Mononuclear cell (primary cell): ENCODE results near the gene SLX4. TPM values are rescaled to one million over a fixed set of nuclear protein-coding genes. Genes with fewer than 3 reads are reported as not detected.

Source experiments
- H3K27me3 ChIP-seq: 2 replicates; pipeline ENCODE4 v1.6.0; 2011; ENCODE audit warnings: low read length, control low read depth; ENCODE audit not compliant: insufficient read depth
- H3K4me1 ChIP-seq: 2 replicates; pipeline ENCODE4 v1.5.1; 2011; ENCODE audit warnings: mild to moderate bottlenecking, low read length, control low read depth; ENCODE audit not compliant: insufficient read depth
- H3K4me3 ChIP-seq: 2 replicates; pipeline ENCODE4 v1.5.1; 2011; ENCODE audit warnings: mild to moderate bottlenecking, low read length, moderate library complexity
- H3K9me3 ChIP-seq: 2 replicates; pipeline ENCODE4 v1.5.1; 2011; ENCODE audit warnings: low read depth, mild to moderate bottlenecking, control low read depth, low read length
- total RNA-seq: library from RNA; depleted of rRNA; stranded (reverse); fragments of >200 nt; gene quantifications from one replicate; pipeline ENCODE4 v1.2.3, GENCODE V29; 2012

The SLX4 gene
- total RNA-seq, 1 donor: 2.5 TPM

- peaks cover under 1% of the 10 kb centered on the region for H3K4me1 ChIP-seq
- no peaks in the 10 kb centered on the region for H3K27me3 ChIP-seq
- H3K9me3 ChIP-seq: no peaks in the 10 kb centered on the region
- H3K4me3 ChIP-seq: no peak overlapping the region
Measured at GRCh38 chr16:3541527-3542155, 69.8 kb downstream of the SLX4 start.

DNA sequence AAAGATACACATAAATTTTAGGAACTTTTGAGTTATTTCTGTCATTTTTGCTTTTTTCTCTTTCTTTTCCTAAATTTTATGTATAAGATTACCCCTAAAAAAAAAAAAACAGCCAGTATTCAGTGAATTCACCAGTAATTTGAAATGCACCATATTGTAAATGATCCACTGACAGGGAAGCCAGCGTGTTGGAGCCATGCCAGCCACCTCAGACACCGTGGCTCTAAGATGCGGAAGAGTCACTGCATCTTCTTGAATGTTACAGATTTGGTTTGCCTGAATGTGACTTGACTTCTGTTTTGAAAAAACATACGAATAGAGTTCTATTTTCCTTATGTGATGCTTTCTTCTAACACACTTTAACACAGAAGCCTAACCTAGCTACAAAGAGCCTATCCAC, 73.2 kb downstream of the SLX4 start:
- Histone ChIP-seq H3K9me3 (no peaks in the 10 kb centered on the region), H3K27me3 (no peaks in the 10 kb centered on the region), H3K4me3 (no peak overlapping the region), H3K4me1 (no peaks in the 10 kb centered on the region)

GRCh38 chr16:3536851-3537250, 74.6 kb downstream of the SLX4 start:
- Histone ChIP-seq H3K27me3 (no peaks in the 10 kb centered on the region), H3K4me3 (no peak overlapping the region), H3K4me1 (no peaks in the 10 kb centered on the region), H3K9me3 (no peaks in the 10 kb centered on the region)

DNA sequence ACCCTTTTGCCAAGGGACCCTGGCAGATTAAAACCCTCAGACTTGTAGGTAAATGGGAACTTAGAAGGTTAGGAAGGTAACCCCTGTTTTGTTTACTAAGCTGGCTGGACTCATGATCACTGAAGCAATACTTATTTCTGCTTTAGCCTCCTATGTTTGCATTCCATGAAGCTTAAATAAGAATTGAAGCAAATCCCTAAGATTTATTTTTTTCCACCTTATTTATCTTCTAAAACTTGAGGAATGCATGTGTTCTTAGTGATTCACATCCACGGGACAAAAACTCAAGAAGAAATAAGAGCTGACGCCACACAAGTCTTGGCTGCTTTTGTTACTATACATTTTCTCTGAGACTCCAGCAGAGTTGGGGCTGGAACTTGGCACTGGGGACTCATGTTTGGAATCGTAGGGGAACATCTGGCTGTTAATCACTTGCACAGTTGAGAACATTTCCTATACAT, 75.1 kb downstream of the SLX4 start:
- Histone ChIP-seq H3K4me1 (no peaks in the 10 kb centered on the region), H3K27me3 (no peaks in the 10 kb centered on the region), H3K9me3 (no peaks in the 10 kb centered on the region), H3K4me3 (no peak overlapping the region)

DNA sequence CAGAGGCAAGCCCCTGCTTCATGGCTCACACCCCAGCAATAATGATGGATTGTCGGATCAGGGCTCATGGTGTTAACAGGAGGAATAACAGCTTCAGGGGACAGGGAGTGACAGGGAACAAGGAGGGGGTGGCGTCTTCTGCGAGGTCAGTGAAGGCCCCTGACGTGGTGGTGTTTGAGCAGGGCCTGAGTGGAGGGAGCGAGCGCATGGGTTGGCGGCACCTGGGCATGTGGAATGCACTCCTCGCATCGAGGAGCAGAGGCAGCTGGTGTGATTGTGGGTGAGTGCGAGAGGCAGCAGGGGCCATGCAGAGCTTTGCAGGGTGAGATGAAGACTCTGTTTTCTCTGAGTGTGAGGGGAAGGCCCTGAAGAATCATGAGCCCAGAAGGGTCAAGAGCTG, 77.3 kb downstream of the SLX4 start:
- H3K4me3 ChIP-seq: no peak overlapping the region
- no peaks in the 10 kb centered on the region for H3K9me3 ChIP-seq
- no peaks in the 10 kb centered on the region for H3K27me3 ChIP-seq
- no peaks in the 10 kb centered on the region for H3K4me1 ChIP-seq

- no peaks in the 10 kb centered on the region for H3K9me3 ChIP-seq
- H3K4me3 ChIP-seq: no peak overlapping the region
- no peaks in the 10 kb centered on the region for H3K27me3 ChIP-seq
- no peaks in the 10 kb centered on the region for H3K4me1 ChIP-seq
Measured at GRCh38 chr16:3532741-3533140, 78.7 kb downstream of the SLX4 start.

Other genes starting within 250 kb of the SLX4 start
- gene ZSCAN32, start 210.6 kb downstream of the SLX4 start, total RNA-seq: 8.9 TPM
- gene ZNF174, start 210.4 kb downstream of the SLX4 start, total RNA-seq: 6.0 TPM
- gene ZNF597, start 168.1 kb downstream of the SLX4 start, total RNA-seq: 5.6 TPM
- 19.4 TPM for gene NAA60, start 167.9 kb downstream of the SLX4 start, total RNA-seq
- gene C16orf90, start 116.1 kb downstream of the SLX4 start, total RNA-seq: not detected
- 5.8 TPM for gene CLUAP1, start 110.6 kb downstream of the SLX4 start, total RNA-seq
- gene NLRC3, start 34.2 kb downstream of the SLX4 start, total RNA-seq: 25.1 TPM
- gene DNASE1, start 43.1 kb upstream of the SLX4 start, total RNA-seq: 5.7 TPM
- 18.1 TPM for gene TRAP1, start 105.9 kb upstream of the SLX4 start, total RNA-seq